Suprapubic skin (tissue), 4 donors: ENCODE measurements around the gene MAP7D1.

Experiments
- POLR2A ChIP-seq, 2 donors: fragments of 450-650 bp; IDR thresholded peaks; one replicate each; pipeline ENCODE4 v1.6.1; 2017; ENCODE audit warnings: antibody characterized with exemption in 2 of 2, mild to moderate bottlenecking in 2 of 2, moderate library complexity in 2 of 2
- POLR2AphosphoS5 ChIP-seq, 3 donors: sonication (generic); formaldehyde crosslinking; IDR thresholded peaks; one replicate each; pipeline ENCODE4 v1.6.1; 2017; ENCODE audit warnings: antibody characterized with exemption in 3 of 3
- TF ChIP-seq, protein P1 (sequence below), 2 donors: fragments of 200-600 bp in 1 of 2; fragments of 450-650 bp in 1 of 2; sonication (generic) in 1 of 2; IDR thresholded peaks; one replicate each; pipeline ENCODE4 v1.5.1; 2016 to 2019; ENCODE audit warnings: antibody characterized with exemption in 2 of 2, mild to moderate bottlenecking in 1 of 2, moderate library complexity in 1 of 2

- TF ChIP-seq, protein P1, sequence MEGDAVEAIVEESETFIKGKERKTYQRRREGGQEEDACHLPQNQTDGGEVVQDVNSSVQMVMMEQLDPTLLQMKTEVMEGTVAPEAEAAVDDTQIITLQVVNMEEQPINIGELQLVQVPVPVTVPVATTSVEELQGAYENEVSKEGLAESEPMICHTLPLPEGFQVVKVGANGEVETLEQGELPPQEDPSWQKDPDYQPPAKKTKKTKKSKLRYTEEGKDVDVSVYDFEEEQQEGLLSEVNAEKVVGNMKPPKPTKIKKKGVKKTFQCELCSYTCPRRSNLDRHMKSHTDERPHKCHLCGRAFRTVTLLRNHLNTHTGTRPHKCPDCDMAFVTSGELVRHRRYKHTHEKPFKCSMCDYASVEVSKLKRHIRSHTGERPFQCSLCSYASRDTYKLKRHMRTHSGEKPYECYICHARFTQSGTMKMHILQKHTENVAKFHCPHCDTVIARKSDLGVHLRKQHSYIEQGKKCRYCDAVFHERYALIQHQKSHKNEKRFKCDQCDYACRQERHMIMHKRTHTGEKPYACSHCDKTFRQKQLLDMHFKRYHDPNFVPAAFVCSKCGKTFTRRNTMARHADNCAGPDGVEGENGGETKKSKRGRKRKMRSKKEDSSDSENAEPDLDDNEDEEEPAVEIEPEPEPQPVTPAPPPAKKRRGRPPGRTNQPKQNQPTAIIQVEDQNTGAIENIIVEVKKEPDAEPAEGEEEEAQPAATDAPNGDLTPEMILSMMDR (IDR thresholded peaks at IDR 0.05), result no peak
- TF ChIP-seq POLR2A (IDR thresholded peaks at IDR 0.05), result no peak
- TF ChIP-seq POLR2AphosphoS5 (IDR thresholded peaks at IDR 0.05), result no peak
Measured at GRCh38 chr1:36151134-36151844, 4.7 kb upstream of the MAP7D1 start.
